NCI-H1436 (cell line): Measurements from ENCODE around the gene SPTBN5.
A peak's percentile ranks its signal among the peaks of the same experiment; 100 is the strongest.
"Not testable (repeated sequence)": the region's sequence is repeated elsewhere in the genome, so short reads cannot be mapped to it uniquely, and the experiment has no call there.

Experiments
- DNase-seq: peaks from one replicate; lab custom pipeline; 2025; lab: John Stamatoyannopoulos, UW

SPTBN5 gene

DNA sequence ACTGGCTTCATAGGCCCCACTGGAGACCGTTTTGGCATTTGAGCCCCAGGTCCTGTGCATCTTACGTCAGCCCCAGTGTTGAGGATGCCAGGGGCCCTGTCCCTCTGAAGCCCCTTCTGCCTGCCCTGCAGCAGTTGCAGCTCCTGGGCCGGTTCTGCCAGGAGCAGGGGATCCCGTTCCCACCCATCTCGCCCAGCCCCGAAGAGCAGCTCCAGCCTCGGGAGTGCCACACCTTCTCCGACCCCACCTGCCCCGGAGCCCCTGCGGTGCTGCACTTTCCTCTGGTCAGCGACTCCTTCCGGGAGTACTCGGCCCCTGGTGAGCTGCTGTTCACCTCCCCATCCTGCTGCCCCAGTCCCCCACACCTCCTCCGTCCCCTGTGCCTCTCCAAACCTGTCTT is 46.6 kb downstream of the SPTBN5 start:
- DNase-seq = no peak

DNA sequence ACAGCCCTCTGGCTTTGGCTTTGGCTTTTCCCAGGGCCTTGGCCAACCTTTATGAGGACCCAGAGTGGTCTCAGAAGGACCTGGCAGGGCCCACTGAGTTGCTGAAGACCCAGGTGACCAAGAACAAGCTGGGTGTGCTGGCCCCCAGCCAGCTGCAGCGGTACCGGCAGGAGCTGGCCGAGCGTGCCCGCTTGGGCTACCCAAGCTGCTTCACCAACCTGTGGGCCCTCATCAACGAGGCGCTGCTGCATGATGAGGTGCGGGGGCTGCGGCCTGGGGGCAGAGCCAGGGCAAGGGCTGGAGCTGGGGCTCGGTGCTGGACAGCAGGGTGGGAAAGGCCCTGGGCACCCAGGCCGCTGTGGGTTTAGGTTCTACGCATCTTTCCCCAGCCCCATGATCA is 49.0 kb downstream of the SPTBN5 start:
- DNase-seq = no peak

DNA sequence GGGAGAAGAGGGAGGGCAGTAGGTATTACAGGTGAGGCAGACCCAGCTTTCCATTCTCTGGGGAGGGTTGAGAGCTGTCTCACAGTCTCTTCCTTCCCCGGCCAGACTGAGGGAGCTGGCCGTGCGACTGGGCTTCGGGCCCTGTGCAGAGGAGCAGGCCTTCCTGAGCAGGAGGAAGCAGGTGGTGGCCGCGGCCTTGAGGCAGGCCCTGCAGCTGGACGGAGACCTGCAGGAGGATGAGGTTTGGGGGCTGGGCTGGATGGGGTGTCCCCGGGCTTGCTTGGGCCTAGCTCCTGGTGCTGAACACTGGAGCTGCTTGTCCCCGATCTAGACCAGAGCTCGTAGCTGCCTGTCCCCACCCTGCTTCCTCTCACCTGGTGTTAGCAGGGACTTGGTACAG is 50.3 kb downstream of the SPTBN5 start:
- no peak for DNase-seq

DNA sequence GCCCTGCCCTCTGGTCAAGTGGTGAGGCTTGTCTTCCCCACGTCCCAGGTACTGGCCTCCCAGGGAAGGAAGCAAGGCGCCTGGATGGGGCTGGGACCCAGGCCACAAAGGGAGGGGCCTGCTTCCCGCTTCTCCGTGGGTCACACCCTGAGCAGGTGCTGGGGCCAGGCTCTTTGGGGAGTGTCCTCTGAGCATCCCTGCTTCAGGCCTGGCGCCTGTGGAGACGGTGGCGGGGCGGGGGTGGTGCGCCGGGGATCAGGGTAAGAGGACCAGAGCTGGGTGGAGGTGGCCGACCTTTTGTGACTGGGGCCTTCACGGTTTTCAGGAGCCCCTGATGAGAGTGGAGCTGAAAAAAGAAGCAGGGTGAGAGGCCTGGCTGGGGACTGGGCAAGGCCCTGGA is 51.6 kb downstream of the SPTBN5 start:
- no peak for DNase-seq

DNA sequence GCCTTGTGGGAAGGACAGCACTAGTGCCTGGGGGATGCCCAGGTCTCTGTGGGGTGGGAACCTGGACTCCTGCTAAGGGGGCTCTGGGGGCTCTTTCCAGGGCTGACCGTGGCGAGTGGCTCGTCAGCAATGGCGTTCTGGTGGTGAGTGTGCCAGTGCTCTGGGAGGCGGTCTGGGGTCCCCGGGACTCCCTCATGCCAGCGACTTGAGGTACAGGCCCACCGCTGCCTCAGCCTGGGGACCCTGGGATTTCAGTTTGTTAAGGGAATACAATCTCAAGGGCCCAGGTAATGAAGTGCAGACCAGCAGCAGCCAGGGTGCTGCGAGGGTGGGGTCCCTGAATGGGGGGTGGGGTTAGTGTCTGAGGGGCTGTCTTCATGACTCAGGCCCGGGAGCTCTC is 52.7 kb downstream of the SPTBN5 start:
- DNase-seq = no peak

DNA sequence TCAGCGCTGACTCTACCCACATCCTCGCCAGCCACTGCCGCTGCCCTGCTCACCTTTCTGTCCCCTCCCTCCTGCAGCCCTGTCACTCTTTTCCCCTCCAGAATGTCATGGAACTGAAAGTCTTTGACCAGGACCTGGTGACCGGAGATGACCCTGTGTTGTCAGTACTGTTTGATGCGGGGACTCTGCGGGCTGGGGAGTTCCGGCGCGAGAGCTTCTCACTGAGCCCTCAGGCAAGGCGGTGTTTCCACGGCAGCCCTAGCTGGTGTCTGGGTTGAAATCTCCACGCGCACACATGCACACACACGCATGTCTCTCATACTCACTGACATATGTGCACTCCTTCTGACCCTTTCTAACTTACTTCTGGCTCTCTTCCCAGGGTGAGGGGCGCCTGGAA is 53.2 kb downstream of the SPTBN5 start:
- no peak for DNase-seq

DNA sequence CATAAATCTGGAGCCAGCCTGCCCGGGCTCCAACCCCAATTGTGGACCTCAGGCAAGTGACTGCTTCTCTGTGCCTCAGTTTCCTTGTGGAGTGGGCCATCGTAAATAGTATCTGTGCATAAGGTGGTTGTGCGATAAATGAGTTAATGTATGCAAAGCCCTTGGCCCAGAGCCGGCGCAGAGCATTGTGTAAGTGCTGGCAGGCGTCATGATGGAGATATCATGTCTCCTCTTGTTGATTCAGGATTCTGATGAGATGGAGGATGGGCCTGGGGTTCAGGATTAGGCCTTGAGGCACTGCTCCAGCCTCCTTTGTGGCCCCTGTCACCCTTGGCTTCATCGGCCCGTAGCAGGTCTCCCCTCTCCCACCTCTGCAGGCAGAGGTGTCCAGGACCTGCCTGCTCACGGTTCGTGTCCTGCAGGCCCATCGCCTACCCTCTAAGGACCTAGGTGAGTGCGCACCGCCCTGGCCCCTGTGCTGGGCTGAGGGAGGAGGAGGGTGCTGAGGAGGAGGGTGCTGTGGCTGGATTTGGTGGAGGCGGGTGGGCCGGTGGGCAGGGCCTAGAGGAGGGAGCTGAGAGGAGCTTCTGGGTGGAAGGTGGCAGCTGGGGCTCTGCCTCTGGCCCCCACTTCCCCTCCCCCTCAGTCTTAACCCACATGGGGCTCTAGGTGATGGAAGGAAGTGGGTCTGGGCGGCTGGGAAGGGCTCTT is 53.9 kb downstream of the SPTBN5 start:
- no peak for DNase-seq

DNA sequence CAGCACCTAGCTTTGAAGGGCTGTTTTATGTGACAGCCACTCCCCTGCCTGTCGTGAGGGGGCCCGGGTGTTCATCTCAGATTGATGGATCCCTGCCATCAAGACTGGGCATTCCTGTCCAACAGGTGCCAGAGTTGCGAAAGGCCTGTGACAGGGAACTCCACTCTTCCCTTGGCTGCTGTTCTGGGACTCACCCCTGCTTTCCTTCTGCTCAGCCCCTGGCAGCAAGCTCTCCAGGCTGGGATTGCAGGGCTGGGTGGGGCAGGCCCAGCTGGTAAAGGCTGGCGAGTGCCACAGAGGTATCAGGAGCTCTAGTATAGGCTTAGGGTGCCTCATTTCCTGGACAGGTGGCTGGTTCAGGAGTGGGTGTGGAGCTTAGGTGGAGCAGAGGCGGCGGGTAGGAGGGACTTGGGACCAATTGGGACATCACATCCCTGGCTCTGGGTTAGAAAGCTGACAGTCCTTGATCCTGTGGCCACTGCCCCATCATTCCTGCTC is 55.4 kb downstream of the SPTBN5 start, which contains the start of gene PLA2G4B:
TSS of gene PLA2G4B (plus strand) at position 448 of the 498 bp plus-strand sequence. CDS start 67 bp downstream, outside the sequence.
- DNase-seq = no peak

DNA sequence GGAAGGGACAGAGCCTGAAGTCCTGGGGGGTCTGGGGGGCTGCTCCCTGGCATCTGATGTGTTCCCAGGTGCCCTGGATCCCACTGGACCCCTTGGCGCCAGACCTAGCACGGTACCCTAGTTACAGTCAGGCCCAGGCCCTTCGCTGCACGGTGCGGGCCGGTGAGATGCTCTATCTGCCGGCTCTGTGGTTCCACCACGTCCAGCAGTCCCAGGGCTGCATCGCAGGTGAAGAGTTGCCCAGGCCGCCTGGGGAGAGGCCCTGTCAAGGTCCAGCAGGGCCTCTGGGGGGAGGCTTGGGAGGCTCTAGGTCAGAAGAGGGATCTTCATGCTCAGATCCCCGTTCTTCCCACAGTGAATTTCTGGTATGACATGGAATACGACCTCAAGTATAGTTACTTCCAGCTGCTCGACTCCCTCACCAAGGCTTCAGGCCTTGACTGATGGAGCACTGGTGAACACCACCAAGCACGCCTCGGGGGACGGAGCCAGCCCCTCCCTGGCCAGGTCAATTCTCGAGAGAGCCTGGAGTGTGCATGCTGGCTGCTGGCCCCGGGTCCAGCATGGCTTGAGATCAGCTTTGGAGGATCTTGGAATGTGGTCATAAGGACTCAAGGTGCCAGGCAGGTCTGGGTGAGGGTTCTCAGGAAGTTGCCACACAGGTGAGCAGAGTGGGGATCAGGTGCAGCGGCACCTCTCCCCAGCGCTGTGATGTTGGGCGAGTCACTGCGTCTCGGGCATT is 57.0 kb downstream of the SPTBN5 start:
- no peak for DNase-seq

DNA sequence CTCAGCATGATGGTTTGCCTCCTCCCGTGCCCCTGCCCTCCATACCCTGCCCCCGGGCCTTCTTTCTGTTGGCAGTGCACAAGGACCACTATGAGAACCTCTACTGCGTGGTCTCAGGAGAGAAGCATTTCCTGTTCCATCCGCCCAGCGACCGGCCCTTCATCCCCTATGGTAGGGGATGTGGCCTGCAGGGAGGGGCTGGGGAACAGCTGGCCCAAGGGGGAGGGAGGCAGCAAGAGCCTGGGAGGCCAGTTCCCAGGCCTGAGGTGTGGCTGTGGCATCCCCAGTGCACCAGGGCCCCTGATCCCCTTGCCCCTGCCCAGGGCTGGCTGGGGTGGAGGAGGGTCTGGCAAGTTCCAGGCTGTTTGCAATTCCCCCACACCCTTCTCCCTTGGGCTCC is 57.8 kb downstream of the SPTBN5 start:
- no peak for DNase-seq

DNA sequence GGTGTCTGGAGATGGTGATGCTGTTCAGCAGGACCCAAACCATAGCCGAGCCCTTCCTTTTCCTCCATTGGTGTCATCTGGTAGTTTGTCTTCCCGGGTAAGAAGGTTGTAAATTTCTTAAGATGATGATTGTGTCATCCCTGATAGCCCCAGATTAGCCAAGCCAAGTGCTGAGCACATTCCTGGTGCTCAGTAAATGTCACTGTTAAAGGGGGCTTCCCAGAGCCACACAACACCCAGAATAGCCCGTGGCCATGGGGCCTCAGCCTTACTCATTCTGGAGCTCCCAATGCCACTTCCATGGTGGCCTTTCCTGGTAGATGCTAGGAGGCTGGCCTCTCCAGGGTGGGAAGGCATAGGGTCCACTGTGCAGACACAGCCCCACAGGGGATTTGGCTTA is 59.8 kb downstream of the SPTBN5 start:
- no peak for DNase-seq

DNA sequence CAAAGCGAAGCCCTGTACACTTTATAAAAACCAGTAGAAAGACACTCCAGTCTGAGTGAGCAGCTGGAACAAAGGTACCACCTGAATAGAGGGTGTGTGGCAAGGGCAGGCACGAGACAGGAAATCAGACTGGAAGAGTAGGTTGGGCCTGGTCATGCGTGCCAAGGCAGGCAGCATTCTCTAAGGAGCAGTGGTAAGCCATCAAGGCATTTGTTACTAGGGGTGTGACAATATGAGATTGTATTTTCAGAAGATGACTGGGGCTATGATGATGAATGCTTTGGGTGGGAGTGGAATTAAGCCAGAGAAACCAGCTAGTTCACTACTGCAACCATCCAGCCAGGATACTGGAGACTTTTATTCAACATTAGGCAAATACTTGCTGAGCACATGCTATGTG is 61.0 kb downstream of the SPTBN5 start:
- no peak for DNase-seq

DNA sequence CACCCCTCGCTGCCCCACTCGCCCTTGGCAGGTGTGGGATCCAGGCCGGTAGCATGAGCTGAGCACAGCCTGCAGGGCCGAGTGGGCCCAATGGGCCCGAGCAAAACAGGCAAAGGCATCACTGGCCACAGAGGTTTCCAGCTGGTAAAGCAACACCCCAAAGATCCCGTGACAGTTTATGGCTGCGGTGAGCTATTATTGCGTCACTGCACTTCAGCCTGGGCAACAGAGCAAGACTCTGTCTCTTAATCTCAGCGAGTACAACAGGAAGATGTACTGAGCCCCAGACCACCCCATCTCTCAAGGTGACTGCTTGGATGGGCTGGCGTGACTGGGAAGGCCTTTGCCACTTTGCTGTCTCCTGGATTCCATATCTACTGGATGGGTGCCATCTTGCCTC is 61.6 kb downstream of the SPTBN5 start:
- DNase-seq = no peak

DNA sequence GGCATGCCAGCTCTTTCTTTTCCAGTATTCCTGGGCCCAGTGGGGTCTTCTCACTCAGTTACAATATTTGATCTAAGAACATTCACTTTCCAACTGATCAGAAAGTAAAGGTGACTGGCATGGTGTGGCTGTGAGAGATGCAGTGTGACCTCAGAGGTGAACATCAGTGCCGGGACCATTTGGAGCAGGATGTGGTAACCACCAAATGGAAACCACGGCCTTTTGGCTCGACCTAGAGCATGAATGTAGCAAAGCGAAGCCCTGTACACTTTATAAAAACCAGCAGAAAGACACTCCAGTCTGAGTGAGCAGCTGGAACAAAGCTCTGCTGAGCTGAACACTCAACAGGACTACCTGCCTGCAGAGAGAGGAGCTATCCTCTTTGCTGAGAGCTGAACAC is 62.6 kb downstream of the SPTBN5 start:
- not testable (repeated sequence) for DNase-seq

DNA sequence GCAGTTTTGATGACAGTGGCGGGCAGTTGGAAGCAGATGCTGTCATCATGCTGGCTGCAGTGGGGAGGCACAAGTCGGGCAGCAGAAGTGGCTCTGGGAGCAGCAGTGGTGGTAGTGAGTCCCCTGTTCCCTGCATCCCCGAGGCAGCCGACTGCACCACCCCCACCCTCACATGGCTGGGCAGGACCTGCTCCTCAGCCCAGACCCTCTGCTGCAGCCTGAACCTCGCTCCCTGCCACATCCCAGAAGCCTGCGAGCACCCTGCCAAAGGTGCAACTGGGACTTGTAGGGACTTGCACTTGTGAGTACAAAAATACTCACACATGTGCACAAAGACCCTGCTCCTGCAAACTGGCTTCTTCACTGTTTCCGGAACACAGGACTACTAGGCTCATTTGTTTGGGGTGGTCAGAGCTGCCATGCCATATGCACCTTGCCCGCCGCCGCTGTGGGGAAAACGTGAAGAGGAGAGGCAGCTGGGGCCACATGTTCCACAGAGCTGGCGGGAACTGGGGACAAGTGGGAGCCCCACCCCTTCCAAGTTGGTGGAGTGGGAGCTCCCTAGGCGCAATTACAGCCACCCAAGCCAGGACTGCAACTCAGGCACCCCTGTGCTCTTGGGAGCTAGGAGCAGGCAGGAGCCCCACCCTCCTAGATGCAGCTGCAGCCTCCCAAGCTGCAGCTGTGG is 63.8 kb downstream of the SPTBN5 start:
- no peak for DNase-seq

DNA sequence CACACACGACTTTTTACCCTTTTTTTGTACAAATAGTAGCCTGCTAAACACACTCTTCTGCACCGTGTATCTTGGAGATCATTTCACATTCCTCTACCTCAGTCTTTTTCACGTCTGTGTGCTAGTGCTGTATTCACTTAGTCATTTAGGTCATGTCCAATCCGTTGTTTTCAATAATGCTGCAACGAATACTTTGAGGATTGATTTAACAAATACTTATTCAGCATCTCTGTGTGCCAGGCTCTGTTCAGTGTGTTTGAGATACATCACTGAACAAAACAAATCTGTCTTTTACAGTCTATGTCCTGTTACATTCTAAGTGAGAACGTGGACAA is 65.1 kb downstream of the SPTBN5 start:
- DNase-seq = no peak

DNA sequence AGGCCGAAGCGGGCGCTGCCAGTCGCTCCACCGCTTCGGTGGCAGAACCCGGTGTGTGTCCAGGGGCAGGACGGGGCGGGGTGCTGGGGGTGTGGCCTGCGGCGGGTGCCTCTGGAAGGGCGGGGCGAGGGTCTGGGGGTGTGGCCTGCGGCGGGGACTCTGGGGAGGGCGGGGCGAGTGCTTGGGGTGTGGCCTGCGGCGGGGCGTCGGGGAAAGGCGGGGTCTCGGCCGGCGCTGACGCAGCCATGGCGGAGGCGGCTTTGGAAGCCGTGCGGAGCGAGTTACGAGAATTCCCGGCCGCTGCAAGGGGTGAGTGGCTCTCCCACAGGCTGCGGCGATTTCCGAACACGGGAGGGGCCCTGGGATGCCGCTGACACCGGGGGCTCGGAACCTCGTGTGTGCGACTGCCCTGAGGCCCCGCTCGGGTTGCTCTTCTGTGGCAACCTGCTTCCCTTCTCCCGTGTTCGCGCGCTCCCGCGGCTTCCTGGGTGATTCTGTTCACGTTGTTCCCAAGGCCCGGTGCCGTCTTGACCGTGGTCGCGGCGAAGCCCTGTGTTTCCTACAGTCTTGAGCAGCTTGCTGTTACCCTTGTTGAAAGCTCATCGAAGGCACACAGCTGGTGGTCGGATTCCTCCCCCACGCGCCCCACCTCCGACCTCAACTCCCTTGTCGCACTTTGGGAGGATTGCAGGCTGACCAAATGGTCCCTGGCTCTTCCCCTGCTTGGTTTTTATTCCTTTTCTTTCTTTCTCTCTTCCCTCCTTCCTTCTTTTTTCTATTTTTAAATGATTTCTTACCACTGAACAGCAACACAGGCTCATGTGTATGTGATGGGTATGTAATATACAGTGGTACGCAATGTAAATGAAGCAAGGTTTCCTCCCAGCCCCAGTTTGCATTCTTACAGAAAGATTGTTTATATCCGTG is 65.7 kb downstream of the SPTBN5 start, which contains the start of gene JMJD7:
TSS of gene JMJD7 (plus strand) at position 213 of the 927 bp plus-strand sequence. CDS start at position 246, 33 bp downstream.
- peak; percentile 78 for DNase-seq

DNA sequence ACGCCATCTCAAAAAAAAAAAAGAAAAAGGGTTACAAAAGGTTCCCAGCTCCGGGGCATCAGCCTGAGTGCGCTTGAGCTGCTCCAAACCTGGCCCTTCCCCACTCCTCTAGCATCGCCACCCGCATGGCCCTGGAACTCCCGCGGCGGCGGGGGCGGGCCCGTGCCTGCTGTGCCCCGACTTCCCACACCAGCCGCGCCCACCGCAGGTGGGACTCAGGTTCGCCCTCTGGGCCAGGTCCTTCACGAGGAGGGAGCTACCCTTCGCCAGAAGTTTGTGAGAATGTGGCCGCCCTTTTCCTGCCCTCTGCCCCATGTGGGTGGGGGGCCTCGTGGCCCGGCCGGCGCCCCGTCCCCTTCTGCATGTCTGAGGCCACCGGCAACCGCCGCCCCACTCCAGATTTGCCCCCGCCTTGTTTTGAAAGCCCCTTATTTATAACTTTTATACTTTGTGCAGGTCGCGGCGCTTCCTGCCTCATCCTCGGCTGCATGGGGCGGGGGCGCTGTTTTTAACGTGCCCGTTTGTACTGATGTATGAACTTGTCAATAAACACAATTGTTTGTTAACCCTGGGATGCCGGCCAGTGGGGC is 66.5 kb downstream of the SPTBN5 start:
- no peak for DNase-seq

DNA sequence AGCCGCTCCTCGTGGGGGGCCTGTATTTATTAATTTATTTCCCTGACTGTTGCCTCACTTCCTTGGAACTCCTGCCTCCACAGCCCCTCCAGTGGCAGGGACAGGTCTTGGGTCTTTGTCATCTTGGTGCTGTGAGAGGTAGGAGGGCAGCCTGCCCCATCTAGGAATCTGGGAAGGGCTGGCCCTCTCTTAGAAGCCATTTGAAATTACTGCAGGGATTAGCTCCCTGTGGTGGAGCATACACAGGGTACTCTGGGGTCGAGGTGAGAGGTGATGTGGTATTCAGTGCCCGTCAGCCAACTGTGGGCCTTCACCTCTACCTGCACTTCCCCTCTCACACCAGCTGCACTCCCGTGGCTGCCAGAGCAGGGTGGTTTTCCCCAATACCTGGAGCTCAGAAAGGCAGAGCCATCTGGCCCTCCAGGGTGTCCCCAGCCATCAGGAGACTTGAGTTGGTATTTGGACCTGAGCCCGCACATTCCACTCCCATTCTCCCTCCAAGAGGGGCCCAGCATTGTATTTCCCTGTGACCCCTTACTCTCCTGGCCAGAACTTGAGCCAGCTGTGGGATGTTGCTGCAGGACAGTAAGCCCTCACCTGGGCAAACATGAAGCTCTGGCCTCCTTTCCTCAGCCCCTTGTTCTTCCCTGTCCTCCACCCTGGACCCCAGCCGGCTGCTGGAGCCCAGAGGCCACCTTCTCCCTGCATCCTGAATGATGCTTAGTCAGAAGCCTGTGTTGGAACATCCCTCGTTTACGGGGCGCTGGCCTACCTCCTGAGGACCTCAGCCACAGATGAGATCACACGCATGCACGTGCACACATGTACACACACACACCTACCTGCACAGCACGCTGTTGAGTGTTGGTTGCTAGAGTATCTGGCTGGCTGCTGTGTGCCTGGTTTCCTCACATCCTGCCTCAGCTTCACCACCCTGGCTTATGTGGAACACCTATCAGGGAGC is 68.0 kb downstream of the SPTBN5 start:
- DNase-seq = no peak

DNA sequence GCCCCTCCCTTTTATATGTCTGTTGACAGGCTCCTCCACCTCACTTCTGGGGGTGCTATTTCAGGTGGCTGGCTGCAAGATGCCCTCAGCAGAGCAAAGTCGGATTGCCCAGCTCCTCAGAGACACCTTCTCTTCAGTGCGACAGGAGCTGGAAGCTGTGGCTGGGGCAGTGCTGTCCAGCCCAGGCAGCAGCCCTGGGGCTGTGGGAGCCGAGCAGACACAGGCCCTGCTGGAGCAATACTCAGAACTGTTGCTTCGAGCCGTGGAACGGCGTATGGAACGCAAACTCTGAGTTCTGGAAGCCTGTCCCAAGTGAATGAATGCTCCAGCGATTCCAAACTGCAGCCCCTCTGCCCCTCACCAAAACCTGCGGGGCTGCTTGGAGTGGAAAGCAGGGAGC is 68.7 kb downstream of the SPTBN5 start:
- no peak for DNase-seq
